Right lobe of liver (tissue), 6 donors: ENCODE data around the gene TFR2. TPM values are rescaled to one million over a fixed set of nuclear protein-coding genes. Genes with fewer than 3 reads are reported as not detected.
A peak's percentile ranks its signal among the peaks of the same experiment; 100 is the strongest.

ENCODE experiments used
- ATAC-seq, 4 donors: fragments of 200-7000 bp; cut with Tn5 transposase; one replicate each; pipeline ENCODE4 v1.9.1; 2020; ENCODE audit warnings: mild to moderate bottlenecking in 4 of 4, moderate library complexity in 4 of 4
- DNase-seq, 3 donors: peaks; one replicate each; pipeline ENCODE4 v3.0.0-alpha.2; 2020
- H3K27ac ChIP-seq, 3 donors: fragments of 200-600 bp; one replicate each; pipeline ENCODE4 v1.8.0; 2022
- H3K27me3 ChIP-seq, 2 donors: fragments of 200-600 bp; one replicate each; pipeline ENCODE4 v1.8.0; 2022
- H3K36me3 ChIP-seq, 4 donors: fragments of 200-600 bp; sonication (generic) in 1 of 4; one replicate each; pipeline versions ENCODE4 v1.5.1 to v1.8.0; 2017 to 2022; ENCODE audit warnings: control low read depth in 1 of 4
- H3K4me1 ChIP-seq, 4 donors: fragments of 200-600 bp; sonication (generic) in 1 of 4; one replicate each; pipeline versions ENCODE4 v1.5.1 to v1.8.0; 2017 to 2022; ENCODE audit warnings: control low read depth in 1 of 4
- H3K4me3 ChIP-seq, 3 donors: fragments of 200-600 bp; one replicate each; pipeline ENCODE4 v1.8.0; 2022
- H3K9me3 ChIP-seq, 4 donors: fragments of 200-600 bp; sonication (generic) in 1 of 4; one replicate each; pipeline versions ENCODE4 v1.5.1 to v1.8.0; 2017 to 2022; ENCODE audit warnings: control low read depth in 1 of 4
- CTCF ChIP-seq, 4 donors: fragments of 200-600 bp in 3 of 4; fragments of 450-650 bp in 1 of 4; IDR thresholded peaks; one replicate each; pipeline versions ENCODE4 v1.5.1 to v1.8.0; 2016 to 2022; ENCODE audit warnings: antibody characterized with exemption in 4 of 4, mild to moderate bottlenecking in 2 of 4
- POLR2A ChIP-seq: fragments of 450-650 bp; IDR thresholded peaks from one replicate; pipeline ENCODE4 v1.6.1; 2017; ENCODE audit warnings: antibody characterized with exemption, mild to moderate bottlenecking
- WGBS: methylation state at CpG from one replicate; pipeline ENCODE4 v1.1.6; 2018; ENCODE audit warnings: low coverage, low lambda C conversion rate; ENCODE audit not compliant: insufficient coverage; ENCODE audit errors: missing lambda C conversion rate; 5-methylcytosine and 5-hydroxymethylcytosine counted together
- intact Hi-C, 2 donors: fragments of 100-400 bp; cut with DNase I; formaldehyde crosslinking; loops; one replicate each; pipeline versions ENCODE4 v1.11.2 to v1.14.1; 2022
- total RNA-seq, 6 experiments: library from RNA; depleted of rRNA in 2 of 6; stranded (reverse); fragments of >200 nt in 2 of 6; fragmentation: NEBNext Ultra II Directional in 3 of 6; extraction: Animal tissue kit (Norgen Biotek cat#: 25700) in 3 of 6; gene quantifications; one replicate each; pipeline versions ENCODE4 v1.1.0 to v1.2.4, GENCODE V29; 2016 to 2023
- donor health status: DM: no; HTN: yes; CAD: no.
- donor health status: DM: no; HTN: no; CAD: no.
- donor health status: DM: no; HTN: no; CAD: no.
- donor health status: DM: no; HTN: yes; CAD: no.
- donor health status: DM: no; HTN: yes; CAD: no.

The TFR2 gene
- total RNA-seq, 6 experiments from 2014 or later, result 413 to 669 (median 501) TPM

- H3K27me3 ChIP-seq, result no peaks in the 10 kb centered on the region
- DNase-seq, result peak; percentile 65 to 79 (median 67)
- ATAC-seq, result peak; percentile 74 to 94 (median 83)
- 13% methylated on average over 26 of the region's 63 CpGs for WGBS
- intact Hi-C loops, result no loop called here
- H3K4me1 ChIP-seq, result peaks cover 0 to 4% (median 0%) of the 10 kb centered on the region in 4 donors
- no peak within 1 kb of the TSS for H3K27ac ChIP-seq
- H3K36me3 ChIP-seq, result no peaks in the 10 kb centered on the region
- H3K9me3 ChIP-seq, result no peaks in the 10 kb centered on the region
- H3K4me3 ChIP-seq, result no peak within 1 kb of the TSS
- TF ChIP-seq CTCF (IDR thresholded peaks at IDR 0.05), result no peak
- TF ChIP-seq POLR2A, result no peak
These were observed 14.7 kb upstream of the TFR2 start, which contains the start of gene ACTL6B for GRCh38 chr7:100655908-100656674. TSS of gene ACTL6B (minus strand) at chr7:100656448. CDS start at chr7:100656354, 94 bp downstream.

DNA sequence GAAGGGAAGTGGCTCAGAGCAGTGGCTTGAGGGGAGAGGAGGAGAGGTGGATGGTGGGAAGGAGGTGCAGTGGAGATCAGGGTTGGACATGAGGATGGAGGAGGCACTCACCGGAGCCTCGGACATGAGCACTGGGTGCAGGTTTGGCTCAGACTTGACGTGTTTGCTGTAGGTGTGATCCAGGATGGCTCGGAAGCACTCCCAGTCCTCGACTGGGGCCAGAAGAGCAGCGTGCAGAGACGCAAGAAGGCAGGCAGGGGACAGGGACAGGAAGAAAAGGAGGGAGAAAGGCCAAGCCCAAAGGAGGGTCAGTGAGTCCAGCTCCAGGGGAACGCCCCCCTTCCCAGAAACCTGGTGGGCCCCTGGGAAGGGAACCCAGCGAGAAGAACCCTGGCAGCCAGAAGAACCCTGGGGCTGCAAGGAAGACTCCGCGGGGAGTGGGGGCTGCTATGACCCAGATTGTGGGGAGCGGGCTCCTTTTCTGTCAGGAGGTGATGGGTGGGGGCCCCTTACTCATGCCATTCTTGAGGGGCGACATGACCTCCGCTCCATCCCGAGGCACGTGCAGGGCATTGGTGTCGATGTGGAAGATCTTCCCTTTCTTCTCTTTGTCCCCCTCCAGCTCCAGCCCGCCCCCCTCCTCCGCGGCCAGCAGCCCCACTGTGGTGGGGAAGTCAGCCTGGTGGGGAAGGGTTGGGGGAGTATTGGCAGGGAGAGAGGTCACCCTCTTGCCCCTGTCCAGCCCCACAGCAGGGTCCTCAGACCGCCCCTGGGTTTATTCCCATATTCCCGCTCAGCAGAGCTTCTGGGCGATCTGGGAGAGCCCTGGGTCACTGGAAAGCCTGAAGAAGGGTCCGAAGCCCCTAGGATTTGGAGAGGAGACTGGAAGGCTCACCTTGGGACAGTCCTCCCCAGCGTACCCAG is 13.8 kb upstream of the TFR2 start:
- no peak for ATAC-seq
- H3K4me3 ChIP-seq, result no peak overlapping the region
- H3K9me3 ChIP-seq, result no peaks in the 10 kb centered on the region
- TF ChIP-seq CTCF (IDR thresholded peaks at IDR 0.05) (no peak), POLR2A (no peak)
- no peak for DNase-seq
- 55% methylated on average over 19 of the region's 25 CpGs for WGBS
- H3K36me3 ChIP-seq, result no peaks in the 10 kb centered on the region
- H3K4me1 ChIP-seq, result peaks cover 0 to 4% (median under 1%) of the 10 kb centered on the region in 4 donors
- intact Hi-C loops, result no loop called here
- no peak overlapping the region for H3K27ac ChIP-seq
- H3K27me3 ChIP-seq, result no peaks in the 10 kb centered on the region

DNA sequence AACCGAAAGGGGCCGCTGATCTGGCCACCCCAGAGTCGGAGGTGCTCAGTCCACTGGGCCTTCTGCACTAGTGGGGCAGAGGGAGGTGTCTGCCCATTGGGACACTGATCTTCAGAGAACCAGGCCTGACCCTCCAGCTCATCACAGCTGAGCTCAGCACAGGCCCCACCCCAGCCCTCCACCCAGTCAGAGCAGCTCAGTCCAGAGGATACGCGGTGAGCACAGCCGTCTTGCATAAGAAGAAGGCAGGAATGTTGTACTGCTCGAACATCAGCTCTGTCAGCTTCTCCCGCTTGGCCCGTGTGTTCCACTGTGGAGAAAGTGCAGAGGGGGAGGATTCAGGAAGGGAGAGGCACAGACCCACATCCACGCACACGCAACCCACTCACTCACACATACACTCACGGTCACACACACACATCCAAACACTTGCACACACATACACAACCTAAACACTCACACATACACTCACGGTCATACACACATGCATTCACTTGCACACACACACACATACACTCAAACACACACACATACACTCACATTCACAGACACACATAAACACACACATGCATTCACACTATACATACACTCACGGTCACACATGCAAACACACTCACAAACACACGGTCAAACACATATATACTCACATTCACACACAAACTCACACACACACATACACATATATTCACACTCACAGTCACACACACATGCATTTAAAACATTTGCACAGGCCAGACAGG is 8.6 kb upstream of the TFR2 start:
- ATAC-seq (no peak), DNase-seq (no peak)
- Histone ChIP-seq H3K9me3 (no peaks in the 10 kb centered on the region), H3K4me3 (no peak overlapping the region), H3K27me3 (no peaks in the 10 kb centered on the region), H3K4me1 (peaks cover 0 to 4% (median under 1%) of the 10 kb centered on the region in 4 donors), H3K27ac (no peak overlapping the region), H3K36me3 (no peaks in the 10 kb centered on the region)
- WGBS, result 82% methylated on average over 7 of the region's 15 CpGs
- intact Hi-C loops, result no loop called here
- TF ChIP-seq POLR2A (no peak), CTCF (IDR thresholded peaks at IDR 0.05) (no peak)

GRCh38 chr7:100642534-100642907 is 1.2 kb upstream of the TFR2 start:
- 0% methylated on average over 2 of the region's 11 CpGs for WGBS
- H3K27me3 ChIP-seq, result no peaks in the 10 kb centered on the region
- DNase-seq (peak; percentile 88 to 93 (median 91)), ATAC-seq (peak; percentile 82 to 92 (median 85))
- H3K4me1 ChIP-seq, result peaks cover 0 to 13% (median 3%) of the 10 kb centered on the region in 4 donors
- TF ChIP-seq CTCF (IDR thresholded peaks at IDR 0.05) (no peak), POLR2A (peak; percentile 71)
- peaks cover 0 to 5% (median 0%) of the 10 kb centered on the region in 4 donors for H3K36me3 ChIP-seq
- peak overlapping the region; percentile 59 to 87 (median 66) for H3K4me3 ChIP-seq
- H3K27ac ChIP-seq, result peak overlapping the region; percentile 68 to 92 (median 83)
- intact Hi-C loops, result no loop called here
- no peaks in the 10 kb centered on the region for H3K9me3 ChIP-seq
